Muscle layer of duodenum (tissue), 2 donors: ENCODE data around the gene MRPS12.

Source experiments
- H3K27ac ChIP-seq: one replicate; pipeline ENCODE4 v1.7.0; 2013; ENCODE audit warnings: mild to moderate bottlenecking, low read length
- H3K27me3 ChIP-seq: one replicate; pipeline ENCODE4 v1.7.0; 2013; ENCODE audit warnings: low read depth, mild to moderate bottlenecking, control low read depth, low read length
- H3K36me3 ChIP-seq, 2 donors: one replicate each; pipeline ENCODE4 v1.7.0; 2013; ENCODE audit warnings: low read length in 2 of 2, control low read depth in 1 of 2, mild to moderate bottlenecking in 1 of 2; ENCODE audit not compliant: insufficient read depth in 2 of 2, control insufficient read depth in 1 of 2
- H3K4me1 ChIP-seq, 2 donors: one replicate each; pipeline ENCODE4 v1.7.0; 2013; ENCODE audit warnings: low read length in 2 of 2, mild to moderate bottlenecking in 2 of 2, control low read depth in 1 of 2, moderate library complexity in 1 of 2; ENCODE audit not compliant: insufficient read depth in 2 of 2, control insufficient read depth in 1 of 2
- H3K4me3 ChIP-seq, 2 donors: one replicate each; pipeline ENCODE4 v1.7.0; 2013; ENCODE audit warnings: low read length in 2 of 2, low read depth in 1 of 2, mild to moderate bottlenecking in 1 of 2
- H3K9me3 ChIP-seq, 2 donors: one replicate each; pipeline ENCODE4 v1.7.0; 2013; ENCODE audit warnings: low read length in 2 of 2, control low read depth in 1 of 2, mild to moderate bottlenecking in 1 of 2; ENCODE audit not compliant: control insufficient read depth in 1 of 2
- donor health status: healthy.

Gene MRPS12

DNA sequence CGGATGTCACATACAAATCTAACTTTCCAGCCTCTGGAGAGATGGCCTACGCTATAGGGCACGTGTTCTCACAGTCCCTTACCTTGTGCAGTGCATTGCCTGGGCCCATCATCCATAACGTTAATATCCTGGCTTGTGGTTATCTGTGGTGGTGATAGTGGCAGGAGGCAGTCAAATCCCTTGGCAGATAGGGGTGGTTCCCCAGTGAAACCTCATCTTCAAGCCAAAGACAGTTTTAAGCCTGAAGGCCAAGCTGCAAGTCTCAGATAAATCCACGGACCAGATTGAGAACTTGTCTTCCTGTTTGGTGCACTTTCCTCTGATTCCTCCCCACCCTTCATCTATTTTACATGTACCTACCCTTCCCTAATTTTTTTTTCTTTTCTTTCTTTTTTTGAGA is 49.1 kb downstream of the MRPS12 start:
- Histone ChIP-seq H3K9me3 (no peaks in the 10 kb centered on the region), H3K36me3 (no peaks in the 10 kb centered on the region), H3K27me3 (peaks cover 6% of the 10 kb centered on the region), H3K27ac (no peak overlapping the region), H3K4me3 (no peak overlapping the region), H3K4me1 (peaks cover 0 to 9% of the 10 kb centered on the region in 2 donors)

DNA sequence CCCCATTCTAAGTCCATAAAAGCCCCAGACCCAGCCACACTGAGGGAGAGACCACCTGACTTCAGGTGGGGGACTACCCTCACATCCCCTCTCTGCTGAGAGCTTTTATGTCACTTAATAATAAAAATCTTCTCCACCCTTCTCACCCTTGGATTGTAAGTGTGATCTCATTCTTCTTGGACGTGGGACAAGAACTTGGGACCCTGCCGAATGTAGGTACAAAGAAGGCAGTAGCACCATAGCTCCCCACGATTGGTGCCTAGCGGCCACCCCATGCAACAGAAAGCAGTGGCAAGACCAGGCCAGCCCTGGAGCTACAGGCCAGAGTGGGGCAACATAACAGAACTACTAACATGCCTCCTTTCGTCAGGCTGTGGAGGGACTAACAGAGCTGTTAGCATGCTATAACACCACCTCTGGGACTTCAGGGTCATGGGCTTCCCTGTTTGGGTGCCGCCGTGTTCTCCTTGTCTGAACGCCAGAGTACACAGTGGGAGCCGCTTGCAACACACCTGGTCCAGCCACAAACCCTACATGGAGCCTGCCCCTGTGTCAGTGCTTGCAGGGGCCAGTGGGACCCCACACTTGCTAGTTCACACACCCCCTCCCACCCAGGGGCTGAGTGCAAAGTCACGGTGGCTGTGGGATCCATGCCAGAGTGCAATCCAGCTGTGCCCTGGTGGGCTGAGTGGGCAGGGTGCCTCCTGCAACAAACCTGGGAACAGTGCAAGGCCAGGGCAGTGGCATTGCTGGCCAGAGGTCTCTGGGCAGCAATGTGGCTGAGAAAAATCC is 50.0 kb downstream of the MRPS12 start:
- H3K27ac ChIP-seq = no peak overlapping the region
- no peaks in the 10 kb centered on the region for H3K9me3 ChIP-seq
- peaks cover 0 to 9% of the 10 kb centered on the region in 2 donors for H3K4me1 ChIP-seq
- H3K4me3 ChIP-seq = no peak overlapping the region
- H3K36me3 ChIP-seq = no peaks in the 10 kb centered on the region
- peaks cover 6% of the 10 kb centered on the region for H3K27me3 ChIP-seq
